GM12878 (cell line): ENCODE data around the gene ROBO1.

Experiments used
- ATF3 ChIP-seq: IDR thresholded peaks from 2 replicates; pipeline ENCODE4 v1.6.1; 2011; ENCODE audit warnings: low read depth, mild to moderate bottlenecking, low read length, moderate library complexity, borderline replicate concordance; ENCODE audit errors: extremely low read depth
- EP300 ChIP-seq, 2 experiments: fragments of 150-350 bp in 1 of 2; IDR thresholded peaks; 2 replicates each; pipeline ENCODE4 v1.6.1; 2011 to 2012; ENCODE audit warnings: low read depth in 2 of 2, low read length in 2 of 2, borderline replicate concordance in 1 of 2, improper control_type of control experiment in 1 of 2, inconsistent platforms in 1 of 2; ENCODE audit not compliant: control insufficient read depth in 1 of 2
- EZH2 ChIP-seq: IDR thresholded peaks from 2 replicates; pipeline ENCODE4 v1.6.1; 2012; ENCODE audit warnings: low read depth, mild to moderate bottlenecking, control low read depth, inconsistent platforms, low read length, borderline replicate concordance; ENCODE audit not compliant: control insufficient read depth
- FOXM1 ChIP-seq: IDR thresholded peaks from 2 replicates; pipeline ENCODE4 v1.6.1; 2012; ENCODE audit warnings: low read depth, mild to moderate bottlenecking, inconsistent platforms, low read length, moderate library complexity
- IRF3 ChIP-seq: fragments of 450-650 bp; IDR thresholded peaks from 2 replicates; pipeline ENCODE4 v1.6.1; 2014; ENCODE audit warnings: mild to moderate bottlenecking
- STAT1 ChIP-seq: fragments of 450-650 bp; conservative IDR thresholded peaks from 2 replicates; pipeline ENCODE4 v1.6.1; 2014; ENCODE audit warnings: antibody characterized with exemption, mild to moderate bottlenecking
- TF ChIP-seq, protein P1 (sequence below), 3 experiments: IDR thresholded peaks in 2 of 3; conservative IDR thresholded peaks in 1 of 3; 2 replicates each; pipeline ENCODE4 v1.5.1; 2011; ENCODE audit warnings: low read depth in 3 of 3, low read length in 3 of 3, mild to moderate bottlenecking in 3 of 3, control low read depth in 2 of 3, moderate library complexity in 2 of 3, inconsistent platforms in 1 of 3, mixed read lengths in 1 of 3; ENCODE audit not compliant: control insufficient read depth in 2 of 3, insufficient read depth in 1 of 3; ENCODE audit errors: extremely low read depth in 1 of 3

DNA sequence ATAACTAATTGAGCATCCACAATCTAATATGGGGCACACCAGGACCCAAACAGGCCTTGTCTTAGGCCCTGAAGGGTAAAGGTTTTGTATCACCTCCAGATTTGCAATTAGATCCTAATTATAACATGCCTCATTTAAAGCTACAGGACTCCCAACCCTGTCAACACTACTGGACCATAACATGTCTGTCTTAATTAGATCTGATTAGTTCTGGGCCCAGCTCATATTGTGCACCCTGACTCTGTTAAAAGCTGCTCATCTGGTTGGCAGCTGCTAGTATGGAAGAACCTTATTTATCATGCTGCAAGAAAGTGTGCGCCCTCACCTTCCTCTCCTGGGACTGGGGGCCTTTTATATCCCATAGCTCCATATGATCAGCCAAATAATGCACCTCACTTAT, 457.8 kb downstream of the ROBO1 start:
- TF ChIP-seq FOXM1 = no peak
- TF ChIP-seq ATF3 = no peak
- TF ChIP-seq IRF3 = no peak
- TF ChIP-seq, protein P1, sequence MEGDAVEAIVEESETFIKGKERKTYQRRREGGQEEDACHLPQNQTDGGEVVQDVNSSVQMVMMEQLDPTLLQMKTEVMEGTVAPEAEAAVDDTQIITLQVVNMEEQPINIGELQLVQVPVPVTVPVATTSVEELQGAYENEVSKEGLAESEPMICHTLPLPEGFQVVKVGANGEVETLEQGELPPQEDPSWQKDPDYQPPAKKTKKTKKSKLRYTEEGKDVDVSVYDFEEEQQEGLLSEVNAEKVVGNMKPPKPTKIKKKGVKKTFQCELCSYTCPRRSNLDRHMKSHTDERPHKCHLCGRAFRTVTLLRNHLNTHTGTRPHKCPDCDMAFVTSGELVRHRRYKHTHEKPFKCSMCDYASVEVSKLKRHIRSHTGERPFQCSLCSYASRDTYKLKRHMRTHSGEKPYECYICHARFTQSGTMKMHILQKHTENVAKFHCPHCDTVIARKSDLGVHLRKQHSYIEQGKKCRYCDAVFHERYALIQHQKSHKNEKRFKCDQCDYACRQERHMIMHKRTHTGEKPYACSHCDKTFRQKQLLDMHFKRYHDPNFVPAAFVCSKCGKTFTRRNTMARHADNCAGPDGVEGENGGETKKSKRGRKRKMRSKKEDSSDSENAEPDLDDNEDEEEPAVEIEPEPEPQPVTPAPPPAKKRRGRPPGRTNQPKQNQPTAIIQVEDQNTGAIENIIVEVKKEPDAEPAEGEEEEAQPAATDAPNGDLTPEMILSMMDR (IDR thresholded peaks at IDR 0.05 in 2 of 3, conservative IDR thresholded peaks at IDR 0.05 in 1 of 3; ENCODE audit: control insufficient read depth in 2 of 3, extremely low read depth in 1 of 3, insufficient read depth in 1 of 3, low read depth in 3 of 3, low read length in 3 of 3) = no peak
- TF ChIP-seq EP300 (IDR thresholded peaks at IDR 0.05; ENCODE audit: borderline replicate concordance in 1 of 2, control insufficient read depth in 1 of 2, low read depth in 2 of 2, low read length in 2 of 2) = no peak
- no peak for TF ChIP-seq STAT1
- no peak for TF ChIP-seq EZH2
